Duodenal mucosa (tissue), 2 donors: Measurements from ENCODE around the gene IARS1.

ENCODE experiments used
- H3K27ac ChIP-seq: one replicate; pipeline ENCODE4 v1.7.0; 2013; ENCODE audit warnings: low read depth, low read length
- H3K27me3 ChIP-seq, 2 donors: one replicate each; pipeline ENCODE4 v1.7.0; 2013; ENCODE audit warnings: low read length in 2 of 2, control low read depth in 1 of 2; ENCODE audit not compliant: insufficient read depth in 2 of 2, control insufficient read depth in 1 of 2
- H3K36me3 ChIP-seq, 2 donors: one replicate each; pipeline ENCODE4 v1.7.0; 2013; ENCODE audit warnings: low read length in 2 of 2, control low read depth in 1 of 2; ENCODE audit not compliant: insufficient read depth in 2 of 2, control insufficient read depth in 1 of 2
- H3K4me1 ChIP-seq, 2 donors: one replicate each; pipeline ENCODE4 v1.7.0; 2013; ENCODE audit warnings: low read length in 2 of 2, control low read depth in 1 of 2; ENCODE audit not compliant: insufficient read depth in 2 of 2, control insufficient read depth in 1 of 2
- H3K4me3 ChIP-seq, 2 donors: one replicate each; pipeline ENCODE4 v1.7.0; 2013; ENCODE audit warnings: low read length in 2 of 2, low read depth in 1 of 2
- H3K9ac ChIP-seq, 2 donors: one replicate each; pipeline ENCODE4 v1.7.0; 2013; ENCODE audit warnings: low read length in 2 of 2, low read depth in 1 of 2
- H3K9me3 ChIP-seq, 2 donors: one replicate each; pipeline ENCODE4 v1.7.0; 2013; ENCODE audit warnings: low read length in 2 of 2, control low read depth in 1 of 2; ENCODE audit not compliant: control insufficient read depth in 1 of 2

IARS1 gene

GRCh38 chr9:92293452-92294296 is at the start of gene IARS1:
IARS1 (minus strand) TSS chr9:92293697; CDS start chr9:92289419, 4,278 bp downstream.
- Histone ChIP-seq H3K9me3 (no peaks in the 10 kb centered on the region), H3K9ac (peak within 1 kb of the TSS; percentile 72 to 83), H3K36me3 (peaks cover 13 to 18% of the 10 kb centered on the region in 2 donors), H3K4me3 (peak within 1 kb of the TSS; percentile 93 to 96), H3K4me1 (peaks cover 20 to 21% of the 10 kb centered on the region in 2 donors), H3K27ac (peak within 1 kb of the TSS; percentile 37), H3K27me3 (no peaks in the 10 kb centered on the region)

- Histone ChIP-seq H3K27ac (no peak overlapping the region), H3K4me3 (no peak overlapping the region), H3K9ac (no peak overlapping the region), H3K4me1 (no peaks in the 10 kb centered on the region), H3K9me3 (no peaks in the 10 kb centered on the region), H3K27me3 (no peaks in the 10 kb centered on the region), H3K36me3 (peaks cover 0 to 4% of the 10 kb centered on the region in 2 donors)
Observed at GRCh38 chr9:92342825-92343488, 49.5 kb upstream of the IARS1 start.

- H3K4me3 ChIP-seq, result no peak overlapping the region
Observed at GRCh38 chr9:92341578-92341977, 48.1 kb upstream of the IARS1 start.

GRCh38 chr9:92333282-92333634 is 39.8 kb upstream of the IARS1 start:
- Histone ChIP-seq H3K9me3 (no peaks in the 10 kb centered on the region), H3K4me1 (no peaks in the 10 kb centered on the region), H3K4me3 (no peak overlapping the region), H3K9ac (no peak overlapping the region), H3K27me3 (no peaks in the 10 kb centered on the region), H3K27ac (no peak overlapping the region), H3K36me3 (peaks cover 0 to 8% of the 10 kb centered on the region in 2 donors)

More at GRCh38 chr9:92341578-92341977, 48.1 kb upstream of the IARS1 start:
- no peaks in the 10 kb centered on the region for H3K9me3 ChIP-seq
- peaks cover 0 to 9% of the 10 kb centered on the region in 2 donors for H3K36me3 ChIP-seq
- H3K27me3 ChIP-seq, result no peaks in the 10 kb centered on the region
- no peak overlapping the region for H3K27ac ChIP-seq
- H3K4me1 ChIP-seq, result no peaks in the 10 kb centered on the region
- H3K9ac ChIP-seq, result no peak overlapping the region

GRCh38 chr9:92332577-92333281 is 39.2 kb upstream of the IARS1 start:
- Histone ChIP-seq H3K36me3 (peaks cover 0 to 3% of the 10 kb centered on the region in 2 donors), H3K4me3 (no peak overlapping the region), H3K27me3 (no peaks in the 10 kb centered on the region), H3K27ac (no peak overlapping the region), H3K4me1 (no peaks in the 10 kb centered on the region), H3K9me3 (no peaks in the 10 kb centered on the region), H3K9ac (no peak overlapping the region)

- no peaks in the 10 kb centered on the region for H3K27me3 ChIP-seq
- no peak overlapping the region for H3K4me3 ChIP-seq
- no peaks in the 10 kb centered on the region for H3K9me3 ChIP-seq
- peaks cover 0 to under 1% of the 10 kb centered on the region in 2 donors for H3K36me3 ChIP-seq
- H3K27ac ChIP-seq, result no peak overlapping the region
- peaks cover 18 to 22% of the 10 kb centered on the region in 2 donors for H3K4me1 ChIP-seq
- no peak overlapping the region for H3K9ac ChIP-seq
Observed at GRCh38 chr9:92328225-92328624, 34.7 kb upstream of the IARS1 start.

- no peak overlapping the region for H3K27ac ChIP-seq
- no peak overlapping the region for H3K4me3 ChIP-seq
Observed at GRCh38 chr9:92327283-92327850, 33.9 kb upstream of the IARS1 start.

GRCh38 chr9:92325991-92326500 is 32.5 kb upstream of the IARS1 start:
- Histone ChIP-seq H3K9me3 (no peaks in the 10 kb centered on the region), H3K4me1 (peaks cover 18 to 22% of the 10 kb centered on the region in 2 donors), H3K9ac (peak overlapping the region; percentile 78 to 91), H3K27ac (peak overlapping the region; percentile 94), H3K4me3 (peak overlapping the region; percentile 96 to 99), H3K36me3 (peaks cover 6 to 14% of the 10 kb centered on the region in 2 donors), H3K27me3 (no peaks in the 10 kb centered on the region)

More at GRCh38 chr9:92327283-92327850, 33.9 kb upstream of the IARS1 start:
- Histone ChIP-seq H3K4me1 (peaks cover 18 to 22% of the 10 kb centered on the region in 2 donors), H3K27me3 (no peaks in the 10 kb centered on the region), H3K36me3 (peaks cover 6 to 9% of the 10 kb centered on the region in 2 donors), H3K9me3 (no peaks in the 10 kb centered on the region), H3K9ac (no peak overlapping the region)

- Histone ChIP-seq H3K4me3 (peak within 1 kb of the TSS; percentile 96 to 99), H3K27ac (peak within 1 kb of the TSS; percentile 94), H3K9me3 (no peaks in the 10 kb centered on the region), H3K36me3 (peaks cover 6 to 16% of the 10 kb centered on the region in 2 donors), H3K27me3 (no peaks in the 10 kb centered on the region), H3K4me1 (peaks cover 18 to 22% of the 10 kb centered on the region in 2 donors), H3K9ac (peak within 1 kb of the TSS; percentile 78 to 91)
Observed at GRCh38 chr9:92325269-92325990, 31.9 kb upstream of the IARS1 start, which contains the start of the genes CENPP and NOL8. CENPP (plus strand) TSS chr9:92325953. NOL8 (minus strand) TSS chr9:92325350; CDS start chr9:92324161, 1,189 bp downstream.
